Gastrocnemius medialis (tissue), 4 donors: ENCODE measurements around the gene GHRHR. TPM values are rescaled to one million over a fixed set of nuclear protein-coding genes. Genes with fewer than 3 reads are reported as not detected.
A peak's percentile ranks its signal among the peaks of the same experiment; 100 is the strongest.

Source experiments
- ATAC-seq, 2 donors: fragments of 150-250 bp; one replicate each; pipeline ENCODE4 v1.9.1; 2016
- DNase-seq, 2 donors: peaks; one replicate each; pipeline ENCODE4 v3.0.0-alpha.2; 2019
- H3K27ac ChIP-seq, 4 donors: fragments of 200-600 bp; sonication (generic); 1 replicate in 1 of 4; 2 replicates in 3 of 4; pipeline ENCODE4 v1.5.1; 2016 to 2018; ENCODE audit warnings: mild to moderate bottlenecking in 2 of 4, moderate library complexity in 1 of 4
- H3K27me3 ChIP-seq, 3 donors: fragments of 200-600 bp; sonication (generic) in 2 of 3; 1 replicate in 1 of 3; 2 replicates in 2 of 3; pipeline versions ENCODE4 v1.5.1 to v1.6.0; 2016 to 2019; ENCODE audit warnings: mild to moderate bottlenecking in 1 of 3, moderate library complexity in 1 of 3
- H3K36me3 ChIP-seq, 2 donors: fragments of 200-600 bp; sonication (generic) in 1 of 2; one replicate each; pipeline ENCODE4 v1.5.1; 2017 to 2018
- H3K4me1 ChIP-seq, 2 donors: fragments of 200-600 bp; sonication (generic) in 1 of 2; one replicate each; pipeline ENCODE4 v1.5.1; 2016 to 2017; ENCODE audit warnings: mild to moderate bottlenecking in 2 of 2
- H3K4me3 ChIP-seq, 4 donors: fragments of 200-600 bp; sonication (generic) in 3 of 4; 1 replicate in 1 of 4; 2 replicates in 3 of 4; pipeline ENCODE4 v1.5.1; 2016 to 2019; ENCODE audit warnings: mild to moderate bottlenecking in 2 of 4
- H3K9me3 ChIP-seq, 3 donors: fragments of 200-600 bp; sonication (generic) in 2 of 3; 1 replicate in 1 of 3; 2 replicates in 2 of 3; pipeline ENCODE4 v1.5.1; 2016 to 2019
- CTCF ChIP-seq, 5 experiments: fragments of 450-650 bp in 3 of 5; fragments of 200-600 bp in 2 of 5; sonication (generic) in 2 of 5; IDR thresholded peaks in 4 of 5; conservative IDR thresholded peaks in 1 of 5; 1 replicate in 4 of 5; 2 replicates in 1 of 5; pipeline ENCODE4 v1.5.1; 2016 to 2019; ENCODE audit warnings: antibody characterized with exemption in 5 of 5, mild to moderate bottlenecking in 3 of 5, moderate library complexity in 3 of 5
- POLR2A ChIP-seq, 2 donors: fragments of 450-650 bp; IDR thresholded peaks; one replicate each; pipeline ENCODE4 v1.6.1; 2017; ENCODE audit warnings: antibody characterized with exemption in 2 of 2, mild to moderate bottlenecking in 2 of 2, moderate library complexity in 2 of 2
- in situ Hi-C, 4 donors: fragments of 200-750 bp; cut with MboI; loops; one replicate each; pipeline versions ENCODE4 v1.15.0 to v1.8.0; 2017; ENCODE audit warnings: low sequenced_read_pairs in 4 of 4
- intact Hi-C: fragments of 100-400 bp; cut with DNase I; formaldehyde crosslinking; loops from one replicate; pipeline ENCODE4 v1.15.1; 2023; ENCODE audit warnings: low total_unique reads
- total RNA-seq, 4 donors: library from RNA; depleted of rRNA; stranded (reverse); fragments of >200 nt; gene quantifications; one replicate each; pipeline versions ENCODE4 v1.1.0 to v1.2.3, GENCODE V29; 2016

GHRHR gene
- total RNA-seq, 4 donors from 2014 or later, result not detected

DNA sequence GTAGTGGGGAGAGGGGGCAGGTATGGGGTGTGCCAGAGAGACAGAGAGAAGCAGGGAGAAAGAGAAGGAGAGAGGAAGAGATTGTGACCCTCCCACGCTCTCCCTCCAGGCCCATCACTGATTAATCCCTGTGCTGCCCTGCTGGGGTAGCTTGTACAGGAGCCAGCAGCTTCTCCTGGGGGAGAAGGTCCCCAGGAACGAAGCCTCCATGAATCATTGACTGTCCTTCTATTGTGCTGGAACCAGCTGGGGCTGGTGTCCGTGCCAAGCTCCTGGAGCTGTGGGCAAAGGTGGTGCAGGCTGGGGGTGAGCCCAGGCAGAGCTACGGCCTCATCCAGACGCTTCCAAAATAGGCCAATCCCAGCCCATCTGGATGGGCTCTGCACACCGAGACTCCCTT is 31.2 kb upstream of the GHRHR start:
- Histone ChIP-seq H3K4me1 (peaks cover 13 to 18% of the 10 kb centered on the region in 2 donors), H3K27me3 (no peaks in the 10 kb centered on the region), H3K9me3 (no peaks in the 10 kb centered on the region), H3K4me3 (no peak overlapping the region), H3K36me3 (no peaks in the 10 kb centered on the region), H3K27ac (no peak overlapping the region)
- DNase-seq (no peak), ATAC-seq (no peak)
- in situ Hi-C loops, result no loop called here
- intact Hi-C loops, result loop anchor here (10.0 kb wide), 1 partner anchor 128 kb away; no protein-coding TSS in a partner anchor
- no peak for TF ChIP-seq POLR2A (IDR thresholded peaks at IDR 0.05)
- TF ChIP-seq CTCF (IDR thresholded peaks at IDR 0.05 in 4 of 5, conservative IDR thresholded peaks at IDR 0.05 in 1 of 5), result no peak

DNA sequence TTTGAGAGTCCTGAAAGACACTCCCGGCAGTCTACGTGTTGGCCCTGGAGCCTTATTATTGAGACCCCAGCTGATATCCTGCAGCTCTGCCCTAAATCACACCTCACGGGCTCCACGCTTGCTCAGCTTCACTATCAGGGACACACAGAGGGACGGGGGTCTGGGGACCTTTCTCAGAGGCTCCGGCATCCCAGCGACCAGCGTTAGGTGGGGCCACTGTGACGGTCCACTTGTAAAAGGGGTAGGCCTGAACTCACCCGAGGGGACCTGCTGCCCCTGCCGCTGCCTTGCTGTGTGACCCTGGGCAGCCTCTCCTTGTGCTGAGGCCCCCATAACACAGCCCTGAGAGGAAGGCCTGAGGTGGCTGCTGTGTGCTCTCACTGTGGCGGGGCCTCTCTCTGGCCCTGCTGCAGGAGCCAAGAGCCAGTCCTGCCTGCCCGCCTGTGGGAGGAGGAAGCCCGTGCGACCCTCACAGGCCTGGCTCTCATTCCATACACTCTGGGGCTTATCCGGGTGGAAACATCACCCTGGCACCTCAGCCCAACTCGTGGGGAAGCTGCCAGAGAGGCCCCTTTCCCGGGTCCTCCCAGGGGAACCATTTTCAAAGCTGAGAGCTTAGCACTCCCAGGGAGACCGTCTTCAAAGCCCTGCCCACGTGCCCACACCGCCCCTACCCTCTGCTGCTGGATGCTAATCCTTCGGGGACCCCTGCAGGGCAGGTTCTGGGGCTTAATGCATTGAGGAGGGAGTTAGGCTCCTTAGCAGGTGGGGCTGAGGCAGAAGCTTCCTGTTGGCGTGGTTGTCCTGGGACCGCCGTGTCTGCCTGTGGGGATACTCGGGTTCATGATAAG is 30.4 kb upstream of the GHRHR start:
- in situ Hi-C loops, result no loop called here
- ATAC-seq (no peak), DNase-seq (no peak)
- peaks cover 13 to 18% of the 10 kb centered on the region in 2 donors for H3K4me1 ChIP-seq
- intact Hi-C loops, result loop anchor here (10.0 kb wide), 1 partner anchor 129 kb away; no protein-coding TSS in a partner anchor
- H3K9me3 ChIP-seq, result no peaks in the 10 kb centered on the region
- no peaks in the 10 kb centered on the region for H3K36me3 ChIP-seq
- peaks cover 0 to under 1% (median 0%) of the 10 kb centered on the region in 3 donors for H3K27me3 ChIP-seq
- no peak overlapping the region for H3K27ac ChIP-seq
- H3K4me3 ChIP-seq, result no peak overlapping the region
- no peak for TF ChIP-seq CTCF (IDR thresholded peaks at IDR 0.05 in 4 of 5, conservative IDR thresholded peaks at IDR 0.05 in 1 of 5)
- no peak for TF ChIP-seq POLR2A (IDR thresholded peaks at IDR 0.05)

- in situ Hi-C loops (no loop called here), intact Hi-C loops (loop anchor here (10.0 kb wide), 1 partner anchor 129 kb away; no protein-coding TSS in a partner anchor)
- no peaks in the 10 kb centered on the region for H3K9me3 ChIP-seq
- TF ChIP-seq POLR2A (IDR thresholded peaks at IDR 0.05) (no peak), CTCF (IDR thresholded peaks at IDR 0.05 in 4 of 5, conservative IDR thresholded peaks at IDR 0.05 in 1 of 5) (no peak)
- no peaks in the 10 kb centered on the region for H3K36me3 ChIP-seq
- H3K27ac ChIP-seq, result peak overlapping the region in 2 of 4 donors; percentile 32 to 56
- H3K4me1 ChIP-seq, result peaks cover 13 to 18% of the 10 kb centered on the region in 2 donors
- DNase-seq (no peak), ATAC-seq (no peak)
- no peak overlapping the region for H3K4me3 ChIP-seq
- peaks cover 0 to 4% (median 0%) of the 10 kb centered on the region in 3 donors for H3K27me3 ChIP-seq
Measured at GRCh38 chr7:30934225-30934624, 29.5 kb upstream of the GHRHR start.

GRCh38 chr7:30934732-30935568 is 28.8 kb upstream of the GHRHR start:
- ATAC-seq (no peak), DNase-seq (no peak)
- peaks cover 13 to 18% of the 10 kb centered on the region in 2 donors for H3K4me1 ChIP-seq
- TF ChIP-seq CTCF (IDR thresholded peaks at IDR 0.05 in 4 of 5, conservative IDR thresholded peaks at IDR 0.05 in 1 of 5) (no peak), POLR2A (IDR thresholded peaks at IDR 0.05) (no peak)
- in situ Hi-C loops, result no loop called here
- intact Hi-C loops, result loop anchor here (10.0 kb wide), 1 partner anchor 130 kb away; no protein-coding TSS in a partner anchor
- H3K27ac ChIP-seq, result peak overlapping the region in 2 of 4 donors; percentile 32 to 56
- H3K27me3 ChIP-seq, result peaks cover 0 to 4% (median 0%) of the 10 kb centered on the region in 3 donors
- H3K9me3 ChIP-seq, result no peaks in the 10 kb centered on the region
- no peak overlapping the region for H3K4me3 ChIP-seq
- H3K36me3 ChIP-seq, result no peaks in the 10 kb centered on the region
